HG02623 (cell line): ENCODE data around the gene ELOVL4.

Experiments
- ATAC-seq: cut with Tn5 transposase; IDR thresholded peaks from one replicate; pipeline ENCODE4 v1.9.1; 2021; ENCODE audit warnings: moderate library complexity; ENCODE audit not compliant: unreplicated experiment

The ELOVL4 gene

DNA sequence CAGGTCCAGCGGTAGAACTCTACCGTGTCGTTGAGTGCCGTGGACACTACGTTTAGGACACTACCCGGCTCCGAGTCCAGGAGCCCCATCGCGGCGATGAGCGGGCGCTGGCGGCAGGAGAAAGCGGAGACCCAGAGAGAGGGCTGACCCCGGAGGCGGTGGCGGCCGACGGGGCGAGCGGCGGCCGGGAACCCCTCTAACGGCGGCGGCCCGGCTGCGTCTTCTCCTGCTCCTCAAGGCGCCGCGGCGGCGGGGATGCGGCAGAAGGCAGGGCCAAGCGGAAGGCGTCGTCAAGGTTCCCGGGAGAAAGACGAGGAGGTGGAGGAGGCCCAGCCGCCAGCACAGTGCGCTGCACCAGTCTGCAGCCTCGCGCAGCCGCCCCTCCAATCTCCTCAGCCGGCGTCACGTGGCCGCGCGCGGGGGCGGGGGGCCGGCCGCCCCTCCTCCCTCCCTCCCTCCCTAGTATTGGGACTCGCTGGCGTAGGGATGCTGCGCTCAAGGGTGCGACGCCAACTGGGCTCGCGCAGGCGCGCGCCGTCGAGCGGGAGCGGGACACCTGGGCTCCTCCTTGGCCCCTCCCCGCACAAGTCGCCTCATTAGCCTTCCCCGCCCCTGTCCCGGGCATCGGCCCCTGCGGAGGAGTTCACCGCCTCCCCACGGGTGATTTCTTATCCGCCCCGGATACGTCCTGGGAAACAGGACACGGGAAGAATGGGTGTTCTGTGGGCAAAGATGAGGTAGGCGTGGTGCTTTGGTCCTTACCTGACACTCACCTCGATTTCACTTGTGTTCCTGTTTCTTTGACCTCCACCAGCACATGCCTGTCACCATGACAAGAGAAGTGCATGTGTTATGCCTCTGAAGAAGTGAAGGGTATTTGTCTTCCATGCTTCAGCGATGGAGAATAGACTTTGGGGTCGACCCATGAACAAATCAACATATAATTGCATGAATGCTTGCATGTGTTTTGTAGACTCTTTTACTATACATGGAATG is at the start of gene ELOVL4:
Gene ELOVL4, minus strand, starts transcription at position 363 of the 996 bp plus-strand sequence. Its CDS starts 274 bp downstream, at position 89.
- no peak for ATAC-seq

DNA sequence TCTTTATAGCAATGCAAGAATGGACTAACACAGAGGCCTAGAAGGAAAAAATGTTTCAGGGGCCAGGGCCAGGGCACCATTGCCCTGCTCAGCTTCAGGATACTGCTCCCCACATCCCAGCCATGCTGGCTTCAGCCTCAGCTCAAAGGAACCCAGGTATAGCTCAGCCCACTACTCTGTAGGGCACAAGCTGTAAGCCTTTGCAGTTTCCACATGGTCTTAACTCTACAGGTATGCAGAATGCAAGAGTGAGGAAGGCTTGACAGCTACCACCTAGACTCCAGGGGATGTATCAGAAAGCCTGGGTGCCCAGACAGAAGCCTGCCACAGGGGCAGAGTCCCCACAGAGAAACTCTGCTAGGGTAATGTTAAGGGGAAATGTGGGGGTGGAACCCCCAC is 46.6 kb upstream of the ELOVL4 start:
- ATAC-seq = no peak

DNA sequence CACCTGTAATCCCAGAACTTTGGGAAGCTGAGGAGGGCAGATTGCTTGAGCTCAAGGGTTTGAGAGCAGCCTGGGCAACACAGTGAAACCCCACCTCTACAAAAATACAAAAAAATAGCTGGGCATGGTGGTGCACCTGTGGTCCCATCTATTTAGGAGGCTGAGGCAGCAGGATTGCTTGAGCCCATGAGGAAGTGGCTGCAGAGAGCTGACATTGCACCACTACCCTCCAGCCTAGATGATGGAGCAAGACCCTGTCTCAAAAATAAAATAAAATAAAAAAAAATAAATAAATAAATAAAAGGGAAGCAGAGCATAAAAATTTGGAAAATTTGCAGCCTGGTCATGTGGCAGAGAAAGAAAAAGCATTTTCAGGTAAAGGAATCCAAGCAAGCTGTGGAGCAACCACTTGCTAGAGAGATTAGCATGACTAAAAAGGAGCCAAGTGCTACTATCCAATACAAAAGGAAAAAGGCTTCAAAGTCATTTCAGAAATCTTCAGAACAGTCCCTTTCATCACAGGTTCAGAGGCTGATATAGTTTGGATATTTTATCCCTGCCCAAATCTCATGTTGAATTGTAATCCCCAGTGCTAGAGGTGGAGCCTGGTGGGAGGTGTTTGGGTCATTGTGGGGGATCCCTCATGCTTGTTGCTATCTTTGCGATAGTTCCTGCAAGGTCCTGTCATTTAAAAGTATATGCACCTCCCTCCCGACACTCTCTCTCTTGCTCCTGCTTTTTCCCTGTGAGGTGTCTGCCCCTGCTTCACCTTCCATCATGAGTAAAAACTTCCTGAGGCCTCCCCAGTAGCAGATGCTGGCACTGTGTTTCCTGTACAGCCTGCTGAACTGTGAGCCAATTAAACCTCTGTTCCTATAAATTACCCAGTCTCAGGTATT is 45.9 kb upstream of the ELOVL4 start:
- no peak for ATAC-seq

DNA sequence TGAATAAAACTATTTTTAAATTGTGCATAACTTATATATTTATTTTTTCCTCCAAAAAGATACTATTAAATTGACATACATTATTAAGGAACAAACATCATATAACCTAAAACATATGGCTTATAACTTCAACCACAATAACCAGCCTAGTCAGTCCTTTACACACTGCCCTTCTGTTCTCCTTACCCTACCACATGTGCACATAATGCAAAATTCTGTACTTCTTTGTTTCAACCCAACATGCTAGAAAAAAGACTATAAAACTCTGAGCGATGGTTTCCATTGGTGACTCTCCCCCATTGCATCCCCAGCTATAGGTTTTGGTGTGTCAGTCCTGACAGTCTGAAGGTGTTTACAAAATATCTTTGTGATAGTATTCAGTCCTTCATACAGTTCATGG is 42.3 kb upstream of the ELOVL4 start:
- ATAC-seq = no peak

DNA sequence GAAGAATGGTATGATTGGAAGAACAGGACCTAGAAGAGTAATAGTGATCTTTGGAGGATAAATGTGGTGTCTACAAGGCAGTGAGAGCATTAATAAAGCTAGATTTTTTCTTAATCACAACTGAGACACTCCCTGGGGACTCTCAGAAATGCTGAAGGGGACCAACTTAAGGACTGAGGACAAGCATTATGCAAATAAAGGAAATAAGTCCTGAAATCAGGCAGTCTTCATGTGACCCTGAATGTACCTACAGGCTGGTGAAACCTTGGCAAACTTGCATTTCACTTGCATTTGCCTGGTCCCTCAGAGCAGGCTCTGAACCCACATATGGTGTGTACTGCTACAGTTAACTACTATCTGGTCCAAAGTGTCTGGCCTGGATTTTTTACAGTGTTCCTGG is 37.8 kb upstream of the ELOVL4 start:
- ATAC-seq = no peak

DNA sequence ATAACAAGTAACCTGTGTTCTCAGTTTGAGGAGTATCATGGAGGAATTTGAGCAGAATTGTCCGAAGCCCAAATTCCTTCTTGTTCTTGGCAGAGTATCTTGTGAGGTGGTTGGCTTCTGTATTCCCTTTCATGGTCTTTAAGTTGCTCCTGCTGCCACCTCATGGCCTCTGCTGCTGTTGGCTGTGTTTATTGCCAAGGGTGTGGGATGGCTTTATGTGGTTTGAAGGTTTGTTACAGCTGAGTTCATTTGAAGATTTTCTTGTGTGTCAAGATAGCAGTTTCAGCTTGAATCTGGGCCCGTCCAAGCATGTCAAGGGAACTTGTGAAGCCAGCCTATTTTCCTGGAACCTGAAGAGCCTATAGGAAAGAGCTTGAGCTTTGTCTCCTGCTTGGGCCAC is 36.9 kb upstream of the ELOVL4 start:
- no peak for ATAC-seq

DNA sequence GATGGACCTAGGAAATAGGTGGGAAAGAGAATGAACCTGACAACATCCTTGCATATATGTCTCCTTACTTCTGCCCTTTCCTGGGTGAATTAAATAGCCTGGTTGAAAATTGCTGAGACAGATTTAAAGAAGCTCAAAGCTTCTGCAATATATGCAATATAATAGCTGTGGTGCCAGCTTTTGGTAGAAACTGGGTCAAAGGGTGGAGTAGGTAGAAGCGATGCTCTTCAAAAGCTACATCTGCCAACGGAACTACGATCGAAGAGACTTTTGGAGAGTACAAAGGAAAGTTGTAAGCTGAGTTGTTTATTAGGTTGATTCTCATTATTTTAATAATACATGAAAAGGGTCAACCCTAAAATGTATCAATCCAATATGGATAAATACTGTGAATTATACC is 34.3 kb upstream of the ELOVL4 start:
- no peak for ATAC-seq

DNA sequence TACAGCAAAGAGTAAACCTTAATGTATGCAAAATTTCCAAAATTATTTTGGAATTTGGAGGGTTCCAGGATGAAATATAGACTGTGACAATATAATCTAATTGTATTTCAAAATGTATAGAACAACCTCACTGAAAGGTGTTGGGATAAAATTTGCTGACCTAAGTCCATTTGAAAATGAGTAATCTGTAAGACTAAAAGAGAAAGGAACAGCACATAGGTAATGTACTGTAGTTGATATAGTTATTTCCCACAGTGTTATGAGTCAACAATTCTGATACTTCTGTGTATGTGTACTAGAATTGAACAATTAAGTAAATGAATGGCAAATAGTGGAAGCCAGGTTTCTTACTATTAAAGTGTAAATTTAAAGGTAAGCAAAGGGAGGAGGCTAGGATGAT is 23.8 kb upstream of the ELOVL4 start:
- no peak for ATAC-seq

DNA sequence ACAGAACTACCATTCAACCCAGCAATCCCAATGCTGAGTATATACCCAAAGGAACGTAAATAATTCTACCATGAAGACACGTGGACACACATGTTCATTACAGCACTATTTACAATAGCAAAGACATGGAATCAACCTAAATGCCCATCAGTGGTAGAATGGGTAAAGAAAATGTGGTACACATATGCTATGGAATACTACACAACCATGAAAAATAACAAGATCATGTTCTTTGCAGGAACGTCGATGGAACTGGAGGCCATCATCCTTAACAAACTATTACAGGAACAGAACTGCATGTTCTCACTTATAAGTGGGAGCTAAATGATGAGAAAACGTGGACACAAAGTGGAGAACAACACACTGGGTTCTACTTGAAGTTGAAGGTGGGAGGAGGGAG is 22.4 kb upstream of the ELOVL4 start:
- ATAC-seq = no peak

DNA sequence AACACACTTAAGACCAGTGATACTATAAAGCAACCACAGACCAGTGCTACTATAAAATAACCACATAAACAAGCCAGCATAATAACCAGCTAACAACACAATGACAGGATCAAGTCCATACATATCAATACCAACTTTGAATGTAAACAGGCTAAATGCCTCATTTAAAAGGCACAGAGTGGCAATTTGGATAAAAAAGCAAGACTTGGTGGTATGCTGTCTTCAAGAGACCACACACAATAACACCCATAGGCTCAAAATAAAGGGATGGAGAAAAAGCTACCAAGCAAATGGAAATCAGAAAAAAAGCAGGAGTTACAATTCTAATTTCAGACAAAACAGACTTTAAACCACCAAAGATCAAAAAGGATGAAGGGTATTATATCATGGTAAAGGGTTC is 19.8 kb upstream of the ELOVL4 start:
- ATAC-seq = no peak

DNA sequence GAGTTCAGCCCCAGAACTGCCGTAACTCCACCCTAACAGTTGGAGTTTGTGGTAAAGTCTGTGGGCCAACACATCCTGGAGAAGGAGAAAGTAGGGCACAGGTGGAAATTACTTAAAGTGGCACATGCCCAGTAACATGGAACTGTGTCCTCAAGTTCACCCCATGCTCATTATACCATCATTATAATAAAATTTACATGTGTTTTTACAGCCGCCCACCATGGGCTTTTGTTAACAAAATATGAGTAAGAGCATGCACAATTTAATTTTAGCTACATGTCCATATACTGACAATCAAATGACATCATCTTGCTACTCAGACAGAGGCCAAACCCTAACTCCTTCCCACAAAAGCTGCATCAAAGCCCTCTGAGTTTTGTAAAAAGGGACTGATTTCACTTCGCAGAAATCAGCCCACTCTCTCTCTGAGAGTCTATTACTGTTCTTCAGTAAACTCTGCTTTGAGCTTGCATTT is 17.3 kb upstream of the ELOVL4 start:
- no peak for ATAC-seq

DNA sequence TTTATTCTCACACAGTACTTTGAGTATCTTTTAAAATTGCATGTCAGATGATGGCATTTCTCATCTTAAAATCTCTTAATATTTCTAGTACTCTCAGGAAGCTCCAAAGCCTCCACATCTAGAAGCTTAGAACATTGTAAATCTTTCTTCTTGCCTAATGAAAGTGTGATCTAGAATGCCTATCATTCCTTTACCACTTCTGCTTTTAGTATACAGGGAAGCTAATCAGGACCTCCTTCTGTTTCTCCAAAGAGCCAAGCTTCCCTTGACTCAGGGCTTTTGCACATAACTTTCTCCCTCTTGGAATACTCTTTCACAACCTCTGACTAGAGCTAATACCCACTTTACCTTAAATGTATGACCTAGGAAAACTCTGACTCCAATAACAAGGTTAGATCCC is 7.5 kb upstream of the ELOVL4 start:
- ATAC-seq = no peak

DNA sequence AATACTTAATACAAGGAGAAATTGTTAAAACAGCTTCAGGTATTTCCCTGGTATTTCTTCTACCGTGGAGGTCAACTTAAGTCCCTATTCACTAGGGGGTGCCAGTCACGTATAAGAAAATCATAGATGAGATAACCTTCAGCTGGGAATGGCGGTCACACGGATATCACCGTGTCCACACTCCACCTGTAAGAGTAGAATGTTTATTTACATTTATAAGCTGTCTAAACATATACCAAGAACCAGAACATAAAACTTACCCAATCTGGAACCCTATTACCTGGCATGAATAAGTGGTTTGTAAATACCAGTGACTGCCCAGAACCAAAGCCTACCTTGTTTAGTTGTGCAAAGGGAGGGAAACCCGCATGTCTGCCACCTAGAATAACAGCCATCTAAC is 1.9 kb upstream of the ELOVL4 start:
- peak; percentile 59 for ATAC-seq

DNA sequence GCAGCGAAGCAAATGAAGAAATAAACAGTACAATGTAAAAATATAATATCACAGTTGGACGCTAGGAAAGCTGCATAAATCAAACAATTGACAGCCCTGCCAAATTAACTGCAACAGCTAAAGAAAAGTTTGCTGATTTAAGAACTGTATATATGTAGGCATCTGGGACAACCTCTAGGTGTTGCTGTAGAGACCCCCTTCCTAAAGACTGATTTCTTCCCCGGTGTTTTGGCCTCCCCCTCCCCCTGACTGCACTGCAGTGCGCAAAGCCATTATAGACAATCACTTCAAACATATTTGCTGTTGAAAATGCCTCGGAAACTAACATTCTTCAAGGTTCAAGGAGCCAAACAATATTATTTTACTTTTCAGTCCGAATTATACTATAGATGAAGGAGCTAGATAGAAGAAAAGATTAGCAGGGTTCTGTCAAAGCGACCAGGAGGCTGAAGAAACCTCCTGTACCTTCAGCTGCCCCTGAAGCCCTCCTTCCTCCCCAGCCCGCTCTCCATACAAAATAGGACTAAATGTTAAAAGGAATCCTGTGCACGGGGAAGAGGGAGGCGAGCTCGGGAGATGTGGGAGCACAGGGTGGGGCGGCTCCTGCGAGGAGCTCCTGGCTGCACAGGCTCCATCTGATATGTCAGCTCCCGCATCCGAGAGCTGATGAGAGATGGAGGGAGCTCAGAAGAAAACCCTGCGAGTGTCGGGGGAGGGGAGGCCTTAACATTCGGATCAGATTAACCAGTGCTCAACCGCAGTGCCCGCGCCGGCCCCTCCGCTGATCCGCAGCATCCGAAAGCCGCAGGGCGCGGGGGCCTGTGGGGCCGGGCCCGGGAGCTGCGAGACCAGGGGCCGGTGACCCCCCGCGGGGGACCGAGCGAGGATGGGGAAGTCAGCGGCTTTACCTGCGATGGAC is 822 bp downstream of the ELOVL4 start:
- ATAC-seq = peak; percentile 32

DNA sequence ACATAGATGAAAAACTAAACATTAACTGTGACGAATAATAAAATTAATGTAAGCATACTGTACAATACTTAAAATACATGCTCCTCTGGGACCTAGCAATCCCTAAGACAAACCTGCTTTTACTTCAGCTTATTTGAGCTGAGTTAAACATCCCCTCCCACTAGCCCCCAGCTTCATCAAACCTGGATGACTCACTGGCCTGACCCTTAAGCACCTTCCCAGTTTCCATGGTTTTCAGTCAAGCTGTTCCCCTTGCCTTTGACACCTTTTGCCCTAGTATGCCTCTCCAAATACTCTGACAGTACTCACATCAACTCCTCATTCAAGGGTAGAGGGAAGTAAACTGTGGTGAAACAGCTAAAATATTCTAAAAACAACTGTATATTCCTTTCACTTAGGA is 4.2 kb downstream of the ELOVL4 start:
- ATAC-seq = no peak

DNA sequence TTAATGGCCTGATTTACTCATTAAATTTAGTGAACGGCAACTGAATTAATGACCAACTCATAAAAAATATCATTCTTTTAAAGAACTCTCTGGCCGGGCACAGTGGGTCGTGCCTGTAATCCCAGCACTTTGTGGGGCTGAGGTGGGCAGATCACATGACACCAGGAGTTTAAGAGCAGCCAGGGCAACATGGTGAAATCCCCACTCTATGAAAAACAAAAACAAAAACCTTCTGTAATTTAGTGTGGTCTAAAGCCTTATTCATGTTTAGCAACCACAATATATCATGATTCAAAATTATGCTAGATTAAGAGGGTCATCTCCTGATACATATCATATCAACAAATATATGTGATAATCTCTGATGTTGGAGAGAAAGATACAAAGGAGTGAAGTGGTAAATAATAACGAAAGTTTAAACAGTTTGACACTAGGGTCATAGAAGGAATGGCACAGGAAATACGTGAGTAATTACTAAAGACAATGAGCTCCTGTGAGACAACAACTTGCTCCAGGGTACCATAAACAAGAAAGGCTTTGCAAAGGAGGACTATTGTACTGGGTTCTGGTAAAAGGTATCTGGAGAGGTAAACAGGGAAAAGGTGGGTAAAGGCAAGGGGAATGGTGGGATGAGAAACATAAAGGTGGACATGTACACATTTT is 5.7 kb downstream of the ELOVL4 start:
- no peak for ATAC-seq

DNA sequence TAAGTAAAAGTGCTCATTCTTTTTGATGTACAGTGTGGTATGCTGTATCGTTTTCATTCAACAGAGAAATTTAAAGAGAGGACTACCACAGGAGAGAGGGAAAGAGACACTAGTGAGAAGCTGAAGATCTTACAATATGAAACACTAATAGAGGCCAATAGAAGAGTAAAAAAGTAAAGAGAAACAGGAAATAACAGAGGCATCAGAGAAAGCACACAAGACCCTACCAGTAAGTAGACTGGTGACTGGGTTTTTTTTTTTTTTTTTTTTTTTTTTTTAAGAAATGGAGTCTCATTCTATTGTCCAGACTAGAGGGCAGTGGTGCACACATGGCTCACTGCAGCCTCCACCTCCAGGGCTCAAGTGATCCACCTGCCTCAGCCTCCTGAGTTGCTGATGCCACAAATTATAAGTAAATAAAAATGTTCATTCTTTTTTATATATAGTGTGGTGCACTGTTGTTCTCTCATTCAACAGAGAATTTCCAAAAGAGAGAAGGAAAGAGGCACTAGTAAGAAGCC is 18.8 kb downstream of the ELOVL4 start:
- no peak for ATAC-seq

DNA sequence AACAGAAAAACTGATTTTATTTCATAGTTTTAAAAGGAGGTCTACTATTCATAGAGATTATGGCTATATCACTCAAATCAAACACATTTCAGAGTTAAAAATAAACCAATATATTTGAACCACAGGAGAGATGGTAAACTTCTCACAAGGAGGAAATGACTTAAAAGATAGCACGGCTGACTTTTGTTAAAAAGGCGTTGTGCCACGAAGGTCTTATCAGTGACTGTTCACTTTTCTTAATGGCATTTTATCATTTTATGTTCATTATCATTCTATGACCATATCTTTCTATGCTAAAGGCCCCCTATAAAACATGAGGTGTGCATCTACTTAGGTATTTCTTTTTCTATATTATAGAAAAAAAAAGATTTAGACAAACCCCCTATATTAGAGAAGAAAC is 19.6 kb downstream of the ELOVL4 start:
- ATAC-seq = no peak

DNA sequence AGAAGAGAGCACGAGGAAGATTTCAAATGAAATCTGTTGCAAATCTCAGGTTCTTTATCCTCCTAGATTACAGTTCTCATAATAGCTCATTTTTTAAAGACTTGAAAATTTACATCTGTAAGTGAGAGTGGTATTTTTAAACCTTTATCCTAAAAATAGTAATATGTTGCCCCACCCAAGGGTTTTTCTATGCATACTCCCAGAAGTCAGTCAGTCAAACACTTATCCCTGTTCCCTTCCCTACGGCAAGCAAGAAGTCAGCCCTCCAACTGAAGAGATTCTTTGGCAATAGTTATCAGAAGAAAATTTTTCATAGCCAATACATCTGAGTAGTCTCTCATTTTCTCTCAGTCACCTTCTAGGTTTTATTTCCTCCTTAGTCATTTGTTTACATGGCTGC is 24.1 kb downstream of the ELOVL4 start:
- ATAC-seq = no peak

DNA sequence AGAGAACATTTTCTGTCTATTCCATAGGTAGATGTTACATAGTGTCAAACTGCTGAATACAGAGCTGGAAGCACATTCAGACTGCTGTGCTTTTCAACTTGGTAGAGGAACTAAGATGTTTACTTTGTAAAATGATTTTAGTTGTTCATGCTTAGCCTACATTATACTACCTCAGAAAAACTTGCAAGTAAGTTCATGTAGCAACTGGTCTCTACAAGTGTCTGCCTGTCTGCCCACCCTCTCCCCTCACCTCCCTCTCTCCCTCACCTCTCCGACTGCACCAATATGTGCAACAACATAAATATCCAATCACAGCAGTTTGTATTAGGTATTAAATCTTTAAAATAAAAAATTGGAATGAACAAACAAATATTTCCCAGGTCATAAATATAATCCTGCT is 25.3 kb downstream of the ELOVL4 start:
- no peak for ATAC-seq
